Measurements from ENCODE around the gene VAV3.
"Not testable (repeated sequence)": the region's sequence is repeated elsewhere in the genome, so short reads cannot be mapped to it uniquely, and the experiment has no call there.

Gene VAV3

GRCh38 chr1:107883562-107883961, 81.4 kb downstream of the VAV3 start:
- no peak for DNase-seq

GRCh38 chr1:107879927-107880326, 85.1 kb downstream of the VAV3 start:
- DNase-seq, result no peak

- DNase-seq, result no peak
Measured at GRCh38 chr1:107879346-107879745, 85.6 kb downstream of the VAV3 start.

GRCh38 chr1:107877745-107878144, 87.2 kb downstream of the VAV3 start:
- no peak for DNase-seq

- DNase-seq, result no peak
Measured at GRCh38 chr1:107877092-107877491, 87.9 kb downstream of the VAV3 start.

- DNase-seq, result no peak
Measured at GRCh38 chr1:107875689-107876088, 89.3 kb downstream of the VAV3 start.

GRCh38 chr1:107874221-107874620, 90.8 kb downstream of the VAV3 start:
- no peak for DNase-seq

- no peak for DNase-seq
Measured at GRCh38 chr1:107871687-107872395, 93.1 kb downstream of the VAV3 start.

- no peak for DNase-seq
Measured at GRCh38 chr1:107871259-107871658, 93.7 kb downstream of the VAV3 start.

- DNase-seq, result no peak
Measured at GRCh38 chr1:107870696-107871095, 94.3 kb downstream of the VAV3 start.

- DNase-seq, result no peak
Measured at GRCh38 chr1:107867897-107868296, 97.1 kb downstream of the VAV3 start.

- no peak for DNase-seq
Measured at GRCh38 chr1:107867422-107867821, 97.6 kb downstream of the VAV3 start.

GRCh38 chr1:107866870-107867269, 98.1 kb downstream of the VAV3 start:
- no peak for DNase-seq

GRCh38 chr1:107865627-107866026, 99.4 kb downstream of the VAV3 start:
- no peak for DNase-seq

GRCh38 chr1:107863342-107863741, 101.6 kb downstream of the VAV3 start:
- no peak for DNase-seq

GRCh38 chr1:107862064-107862463, 102.9 kb downstream of the VAV3 start:
- no peak for DNase-seq

- no peak for DNase-seq
Measured at GRCh38 chr1:107858323-107858722, 106.7 kb downstream of the VAV3 start.

GRCh38 chr1:107851418-107851817, 113.6 kb downstream of the VAV3 start:
- no peak for DNase-seq

GRCh38 chr1:107844541-107845194, 120.3 kb downstream of the VAV3 start:
- DNase-seq, result not testable (repeated sequence)

- DNase-seq, result no peak
Measured at GRCh38 chr1:107843989-107844388, 121.0 kb downstream of the VAV3 start.

- no peak for DNase-seq
Measured at GRCh38 chr1:107842241-107842640, 122.7 kb downstream of the VAV3 start.

- no peak for DNase-seq
Measured at GRCh38 chr1:107840725-107841124, 124.3 kb downstream of the VAV3 start.

- DNase-seq, result no peak
Measured at GRCh38 chr1:107838056-107838455, 126.9 kb downstream of the VAV3 start.

- DNase-seq, result no peak
Measured at GRCh38 chr1:107835151-107835670, 129.8 kb downstream of the VAV3 start.

- no peak for DNase-seq
Measured at GRCh38 chr1:107833061-107833460, 131.9 kb downstream of the VAV3 start.

Measured in NCI-H1417 treated with DMSO at 0.1 percent for 48 hours (cell line).